ENCODE data around the gene NOC4L. TPM values are rescaled to one million over a fixed set of nuclear protein-coding genes. Genes with fewer than 3 reads are reported as not detected.

Gene NOC4L
- total RNA-seq, 3 donors from 2014 or later (not counting 1 experiment from before 2014, with no cell fraction given) = 21.0 to 30.2 (median 21.7) TPM

DNA sequence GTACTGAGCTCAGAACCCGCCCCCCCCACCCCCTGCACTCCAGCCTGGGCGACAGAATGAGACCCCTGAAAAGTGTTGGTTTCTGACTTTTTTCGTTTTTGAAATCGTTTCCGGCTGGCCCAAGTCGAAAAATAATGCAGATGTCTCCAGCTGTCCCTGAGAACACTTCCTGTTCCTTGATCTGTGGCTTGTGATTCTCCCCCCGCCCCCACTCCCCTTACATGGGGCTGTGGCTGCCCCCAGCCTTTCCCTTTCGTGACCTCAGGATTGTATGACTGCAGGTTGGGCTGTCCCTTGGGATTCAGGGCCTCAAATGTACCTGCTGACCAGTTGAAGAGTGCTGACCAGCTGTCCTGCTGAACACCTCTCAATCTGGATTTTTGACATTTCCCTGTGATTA, 34.1 kb downstream of the NOC4L start:
- intact Hi-C loops (cut with micrococcal nuclease) = no loop called here
- Histone ChIP-seq H3K9me3 (ENCODE audit: control insufficient read depth, insufficient read depth, low read length) (no peaks in the 10 kb centered on the region), H3K36me3 (ENCODE audit: control insufficient read depth, insufficient read depth, low read length) (no peaks in the 10 kb centered on the region), H3K27ac (ENCODE audit: low read length) (no peak overlapping the region), H3K4me1 (ENCODE audit: control insufficient read depth, insufficient read depth, low read length) (no peaks in the 10 kb centered on the region), H3K4me3 (ENCODE audit: low read length) (no peak overlapping the region), H3K27me3 (ENCODE audit: control insufficient read depth, insufficient read depth, low read length) (no peaks in the 10 kb centered on the region)
- H3K36me3 Mint-ChIP-seq = no peaks in the 10 kb centered on the region
- ATAC-seq = no peak
- H3K4me1 Mint-ChIP-seq = peaks cover 0 to 6% of the 10 kb centered on the region in 2 donors
- H3K27ac Mint-ChIP-seq = no peak overlapping the region
- no peak overlapping the region for H3K4me3 Mint-ChIP-seq
- peak in 1 of 2 donors; percentile 26 for DNase-seq
- WGBS (ENCODE audit: insufficient coverage) = 6% methylated on average over 8 of the region's 8 CpGs
- TF ChIP-seq, protein P1, sequence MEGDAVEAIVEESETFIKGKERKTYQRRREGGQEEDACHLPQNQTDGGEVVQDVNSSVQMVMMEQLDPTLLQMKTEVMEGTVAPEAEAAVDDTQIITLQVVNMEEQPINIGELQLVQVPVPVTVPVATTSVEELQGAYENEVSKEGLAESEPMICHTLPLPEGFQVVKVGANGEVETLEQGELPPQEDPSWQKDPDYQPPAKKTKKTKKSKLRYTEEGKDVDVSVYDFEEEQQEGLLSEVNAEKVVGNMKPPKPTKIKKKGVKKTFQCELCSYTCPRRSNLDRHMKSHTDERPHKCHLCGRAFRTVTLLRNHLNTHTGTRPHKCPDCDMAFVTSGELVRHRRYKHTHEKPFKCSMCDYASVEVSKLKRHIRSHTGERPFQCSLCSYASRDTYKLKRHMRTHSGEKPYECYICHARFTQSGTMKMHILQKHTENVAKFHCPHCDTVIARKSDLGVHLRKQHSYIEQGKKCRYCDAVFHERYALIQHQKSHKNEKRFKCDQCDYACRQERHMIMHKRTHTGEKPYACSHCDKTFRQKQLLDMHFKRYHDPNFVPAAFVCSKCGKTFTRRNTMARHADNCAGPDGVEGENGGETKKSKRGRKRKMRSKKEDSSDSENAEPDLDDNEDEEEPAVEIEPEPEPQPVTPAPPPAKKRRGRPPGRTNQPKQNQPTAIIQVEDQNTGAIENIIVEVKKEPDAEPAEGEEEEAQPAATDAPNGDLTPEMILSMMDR (IDR thresholded peaks at IDR 0.05) = no peak
- H3K9me3 Mint-ChIP-seq = no peaks in the 10 kb centered on the region
- H3K27me3 Mint-ChIP-seq (ENCODE audit: low read depth in 2 of 2) = peaks cover 3 to 7% of the 10 kb centered on the region in 2 donors

DNA sequence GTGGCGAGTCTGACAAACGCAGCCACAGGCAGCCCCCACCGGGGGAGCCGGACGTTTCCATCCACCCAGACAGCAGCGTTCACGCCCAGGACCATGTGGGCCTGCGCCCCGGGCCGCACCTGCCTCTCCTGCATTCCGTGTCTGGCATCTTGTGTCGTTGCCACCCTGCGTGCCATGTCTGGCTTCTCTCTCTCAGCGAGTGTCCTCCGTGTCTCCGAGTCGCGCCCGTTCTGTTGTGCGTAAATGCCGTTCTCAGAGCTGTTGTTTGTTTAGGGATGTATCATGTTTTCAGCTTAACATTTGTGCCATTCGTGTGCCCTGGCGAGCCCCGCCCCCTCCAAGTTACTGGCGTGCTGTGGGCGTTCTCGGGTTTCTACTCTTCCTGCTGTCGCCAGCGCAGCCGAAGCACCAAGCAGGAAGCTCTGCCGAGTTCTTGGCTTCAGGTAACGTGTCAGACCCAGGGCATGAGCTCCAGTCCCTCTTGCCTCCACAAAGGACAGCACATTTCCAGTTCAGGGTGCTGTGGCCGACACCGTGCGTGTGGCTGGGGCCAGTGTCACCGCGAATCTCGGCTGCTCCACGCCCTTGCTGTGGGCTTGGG, 34.6 kb downstream of the NOC4L start:
- ATAC-seq (peak in 1 of 3 donors; percentile 22), DNase-seq (peak in 1 of 2 donors; percentile 74)
- intact Hi-C loops (cut with micrococcal nuclease) = no loop called here
- Mint-ChIP-seq H3K27ac (no peak overlapping the region), H3K9me3 (no peaks in the 10 kb centered on the region), H3K36me3 (no peaks in the 10 kb centered on the region), H3K4me1 (peaks cover 0 to 6% of the 10 kb centered on the region in 2 donors), H3K27me3 (ENCODE audit: low read depth in 2 of 2) (peaks cover 3 to 8% of the 10 kb centered on the region in 2 donors), H3K4me3 (no peak overlapping the region)
- H3K4me3 ChIP-seq (ENCODE audit: low read length) = no peak overlapping the region
- no peak overlapping the region for H3K27ac ChIP-seq (ENCODE audit: low read length)
- H3K27me3 ChIP-seq (ENCODE audit: control insufficient read depth, insufficient read depth, low read length) = no peaks in the 10 kb centered on the region
- H3K9me3 ChIP-seq (ENCODE audit: control insufficient read depth, insufficient read depth, low read length) = no peaks in the 10 kb centered on the region
- WGBS (ENCODE audit: insufficient coverage) = 70% methylated on average over 39 of the region's 39 CpGs
- H3K4me1 ChIP-seq (ENCODE audit: control insufficient read depth, insufficient read depth, low read length) = no peaks in the 10 kb centered on the region
- H3K36me3 ChIP-seq (ENCODE audit: control insufficient read depth, insufficient read depth, low read length) = no peaks in the 10 kb centered on the region
- TF ChIP-seq, protein P1 (IDR thresholded peaks at IDR 0.05) = no peak

- intact Hi-C loops (cut with micrococcal nuclease) = no loop called here
- no peak overlapping the region for H3K27ac ChIP-seq (ENCODE audit: low read length)
Observed at GRCh38 chr12:132179431-132180362, 35.4 kb downstream of the NOC4L start.

More at GRCh38 chr12:132179431-132180362, 35.4 kb downstream of the NOC4L start:
- H3K36me3 ChIP-seq (ENCODE audit: control insufficient read depth, insufficient read depth, low read length) = no peaks in the 10 kb centered on the region
- Mint-ChIP-seq H3K27ac (no peak overlapping the region), H3K9me3 (peaks cover 0 to 3% of the 10 kb centered on the region in 2 donors), H3K4me3 (no peak overlapping the region), H3K36me3 (no peaks in the 10 kb centered on the region), H3K27me3 (ENCODE audit: low read depth in 2 of 2) (peaks cover 3 to 8% of the 10 kb centered on the region in 2 donors), H3K4me1 (peaks cover 0 to 6% of the 10 kb centered on the region in 2 donors)
- 86% methylated on average over 19 of the region's 19 CpGs for WGBS (ENCODE audit: insufficient coverage)
- DNase-seq (no peak), ATAC-seq (no peak)
- H3K9me3 ChIP-seq (ENCODE audit: control insufficient read depth, insufficient read depth, low read length) = no peaks in the 10 kb centered on the region
- H3K27me3 ChIP-seq (ENCODE audit: control insufficient read depth, insufficient read depth, low read length) = no peaks in the 10 kb centered on the region
- no peaks in the 10 kb centered on the region for H3K4me1 ChIP-seq (ENCODE audit: control insufficient read depth, insufficient read depth, low read length)
- H3K4me3 ChIP-seq (ENCODE audit: low read length) = no peak overlapping the region
- TF ChIP-seq, protein P1 (IDR thresholded peaks at IDR 0.05) = no peak
